Brain microvascular endothelial cell (primary cell): ENCODE results near the gene TNFRSF8.

Source experiments
- DNase-seq: peaks from one replicate; pipeline ENCODE4 v3.0.0-alpha.2; 2020
- H3K27ac ChIP-seq: fragments of 250-450 bp; sonication (Bioruptor Pico); 2 replicates; pipeline ENCODE4 v1.5.1; 2020; ENCODE audit warnings: mild to moderate bottlenecking, moderate library complexity
- H3K27me3 ChIP-seq: fragments of 250-450 bp; sonication (Bioruptor Pico); replicated peaks from 2 replicates; pipeline ENCODE4 v1.5.1; 2020; ENCODE audit warnings: mild to moderate bottlenecking
- H3K36me3 ChIP-seq: fragments of 250-450 bp; sonication (Bioruptor Pico); replicated peaks from 2 replicates; pipeline ENCODE4 v1.5.1; 2020; ENCODE audit warnings: mild to moderate bottlenecking
- H3K4me3 ChIP-seq: 2 replicates; pipeline ENCODE4 v1.5.1; 2011; ENCODE audit warnings: low read depth, mild to moderate bottlenecking, control low read depth, low read length, moderate library complexity
- in situ Hi-C: cut with HindIII; loops from 2 replicates; pipeline ENCODE4 v1.10.0; 2017; ENCODE audit warnings: low sequenced_read_pairs, low pct_ligation_motif_present
- TF ChIP-seq, protein P1 (sequence below): IDR thresholded peaks from 2 replicates; pipeline ENCODE4 v1.5.1; 2011; ENCODE audit warnings: low read depth, mild to moderate bottlenecking, moderate library complexity, low read length, control low read depth, inconsistent platforms; ENCODE audit errors: missing control alignments

Gene TNFRSF8

DNA sequence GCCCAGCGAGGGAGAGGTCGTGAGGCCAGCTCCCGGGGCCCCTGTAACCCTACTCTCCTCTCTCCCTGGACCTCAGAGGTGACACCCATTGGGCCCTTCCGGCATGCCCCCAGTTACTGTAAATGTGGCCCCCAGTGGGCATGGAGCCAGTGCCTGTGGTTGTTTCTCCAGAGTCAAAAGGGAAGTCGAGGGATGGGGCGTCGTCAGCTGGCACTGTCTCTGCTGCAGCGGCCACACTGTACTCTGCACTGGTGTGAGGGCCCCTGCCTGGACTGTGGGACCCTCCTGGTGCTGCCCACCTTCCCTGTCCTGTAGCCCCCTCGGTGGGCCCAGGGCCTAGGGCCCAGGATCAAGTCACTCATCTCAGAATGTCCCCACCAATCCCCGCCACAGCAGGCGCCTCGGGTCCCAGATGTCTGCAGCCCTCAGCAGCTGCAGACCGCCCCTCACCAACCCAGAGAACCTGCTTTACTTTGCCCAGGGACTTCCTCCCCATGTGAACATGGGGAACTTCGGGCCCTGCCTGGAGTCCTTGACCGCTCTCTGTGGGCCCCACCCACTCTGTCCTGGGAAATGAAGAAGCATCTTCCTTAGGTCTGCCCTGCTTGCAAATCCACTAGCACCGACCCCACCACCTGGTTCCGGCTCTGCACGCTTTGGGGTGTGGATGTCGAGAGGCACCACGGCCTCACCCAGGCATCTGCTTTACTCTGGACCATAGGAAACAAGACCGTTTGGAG lies 80.0 kb downstream of the TNFRSF8 start:
- no peak for DNase-seq
- no peak overlapping the region for H3K27ac ChIP-seq

DNA sequence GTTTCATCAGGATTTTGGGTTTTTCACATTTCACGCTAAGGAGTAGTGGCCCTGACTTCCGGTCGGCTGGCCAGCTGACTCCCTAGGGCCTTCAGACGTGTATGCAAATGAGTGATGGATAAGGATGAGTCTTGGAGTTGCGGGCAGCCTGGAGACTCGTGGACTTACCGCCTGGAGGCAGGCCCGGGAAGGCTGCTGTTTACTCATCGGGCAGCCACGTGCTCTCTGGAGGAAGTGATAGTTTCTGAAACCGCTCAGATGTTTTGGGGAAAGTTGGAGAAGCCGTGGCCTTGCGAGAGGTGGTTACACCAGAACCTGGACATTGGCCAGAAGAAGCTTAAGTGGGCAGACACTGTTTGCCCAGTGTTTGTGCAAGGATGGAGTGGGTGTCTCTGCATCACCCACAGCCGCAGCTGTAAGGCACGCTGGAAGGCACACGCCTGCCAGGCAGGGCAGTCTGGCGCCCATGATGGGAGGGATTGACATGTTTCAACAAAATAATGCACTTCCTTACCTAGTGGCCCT lies 80.6 kb downstream of the TNFRSF8 start:
- H3K27ac ChIP-seq, result peak overlapping the region; percentile 22
- H3K4me3 ChIP-seq, result no peak overlapping the region
- H3K27me3 ChIP-seq, result no peaks in the 10 kb centered on the region
- TF ChIP-seq, protein P1, sequence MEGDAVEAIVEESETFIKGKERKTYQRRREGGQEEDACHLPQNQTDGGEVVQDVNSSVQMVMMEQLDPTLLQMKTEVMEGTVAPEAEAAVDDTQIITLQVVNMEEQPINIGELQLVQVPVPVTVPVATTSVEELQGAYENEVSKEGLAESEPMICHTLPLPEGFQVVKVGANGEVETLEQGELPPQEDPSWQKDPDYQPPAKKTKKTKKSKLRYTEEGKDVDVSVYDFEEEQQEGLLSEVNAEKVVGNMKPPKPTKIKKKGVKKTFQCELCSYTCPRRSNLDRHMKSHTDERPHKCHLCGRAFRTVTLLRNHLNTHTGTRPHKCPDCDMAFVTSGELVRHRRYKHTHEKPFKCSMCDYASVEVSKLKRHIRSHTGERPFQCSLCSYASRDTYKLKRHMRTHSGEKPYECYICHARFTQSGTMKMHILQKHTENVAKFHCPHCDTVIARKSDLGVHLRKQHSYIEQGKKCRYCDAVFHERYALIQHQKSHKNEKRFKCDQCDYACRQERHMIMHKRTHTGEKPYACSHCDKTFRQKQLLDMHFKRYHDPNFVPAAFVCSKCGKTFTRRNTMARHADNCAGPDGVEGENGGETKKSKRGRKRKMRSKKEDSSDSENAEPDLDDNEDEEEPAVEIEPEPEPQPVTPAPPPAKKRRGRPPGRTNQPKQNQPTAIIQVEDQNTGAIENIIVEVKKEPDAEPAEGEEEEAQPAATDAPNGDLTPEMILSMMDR, result no peak
- DNase-seq, result peak; percentile 94
- H3K36me3 ChIP-seq, result no peaks in the 10 kb centered on the region
- in situ Hi-C loops, result no loop called here

More for the DNA sequence above, 80.0 kb downstream of the TNFRSF8 start:
- H3K36me3 ChIP-seq, result no peaks in the 10 kb centered on the region
- in situ Hi-C loops, result no loop called here
- TF ChIP-seq, protein P1, result no peak
- H3K4me3 ChIP-seq, result no peak overlapping the region
- no peaks in the 10 kb centered on the region for H3K27me3 ChIP-seq

DNA sequence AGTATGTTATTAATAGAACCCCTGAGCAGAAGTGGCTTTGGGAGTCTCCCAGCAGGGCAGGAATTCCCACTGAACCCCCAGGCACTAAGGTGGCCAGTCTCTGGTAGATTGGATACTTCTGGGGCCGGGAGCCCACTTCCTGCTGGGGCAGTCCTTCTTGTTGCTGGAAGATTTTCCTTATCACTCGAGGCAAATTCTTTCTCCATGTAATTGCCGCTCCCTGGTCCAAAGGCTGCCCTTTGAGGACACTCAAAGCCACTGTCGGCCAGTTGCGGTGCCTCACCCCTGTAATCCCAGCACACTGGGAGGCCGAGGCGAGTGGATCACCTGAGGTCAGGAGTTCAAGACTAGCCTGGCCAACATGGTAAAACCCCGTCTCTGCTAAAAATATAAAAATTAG lies 81.1 kb downstream of the TNFRSF8 start:
- Histone ChIP-seq H3K4me3 (no peak overlapping the region), H3K27ac (peak overlapping the region; percentile 22), H3K36me3 (no peaks in the 10 kb centered on the region), H3K27me3 (no peaks in the 10 kb centered on the region)
- DNase-seq, result no peak
- in situ Hi-C loops, result no loop called here
- TF ChIP-seq, protein P1, result no peak

- DNase-seq, result no peak
- Histone ChIP-seq H3K27me3 (no peaks in the 10 kb centered on the region), H3K4me3 (no peak overlapping the region), H3K36me3 (no peaks in the 10 kb centered on the region), H3K27ac (no peak overlapping the region)
- in situ Hi-C loops, result no loop called here
- TF ChIP-seq, protein P1, result no peak
Measured at GRCh38 chr1:12144969-12145368, 81.9 kb downstream of the TNFRSF8 start.

DNA sequence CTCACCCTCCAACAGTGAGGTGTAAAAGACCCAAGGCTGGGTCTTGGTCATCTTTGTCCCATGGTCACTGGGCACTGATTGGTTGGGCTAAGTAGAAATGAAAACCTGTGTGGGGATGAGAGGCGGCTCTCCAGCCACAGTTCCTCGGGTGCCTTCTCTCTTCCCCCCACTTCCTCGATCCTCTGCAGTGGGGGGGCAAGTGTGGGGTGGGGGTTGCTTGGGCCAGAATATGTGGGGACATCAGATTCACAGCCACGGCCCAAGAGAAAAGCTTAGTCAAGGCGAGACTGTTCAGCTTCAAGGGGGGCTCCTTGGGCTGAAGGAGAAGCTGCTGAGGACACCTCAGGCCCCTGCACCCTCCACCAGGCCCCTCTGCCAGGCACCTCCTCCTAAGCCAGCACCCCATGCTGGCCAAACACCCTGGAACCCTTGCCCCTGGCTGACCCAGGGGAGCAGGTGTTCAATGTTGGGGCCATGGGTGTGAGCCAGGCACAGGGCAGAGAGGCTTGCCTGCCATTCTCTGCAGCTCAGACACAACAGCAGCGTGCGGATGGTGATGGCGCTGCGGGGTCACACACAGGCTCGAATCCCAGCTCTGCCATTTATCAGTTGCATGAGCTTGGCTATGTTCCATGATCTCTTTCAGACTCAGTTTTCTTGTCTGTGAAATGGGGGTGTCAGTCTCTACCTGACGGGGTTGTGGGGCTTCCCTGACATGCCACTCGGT lies 82.7 kb downstream of the TNFRSF8 start:
- Histone ChIP-seq H3K27ac (no peak overlapping the region), H3K4me3 (no peak overlapping the region), H3K36me3 (no peaks in the 10 kb centered on the region), H3K27me3 (no peaks in the 10 kb centered on the region)
- no peak for DNase-seq
- in situ Hi-C loops, result no loop called here
- TF ChIP-seq, protein P1, result no peak
